ENCODE data around the gene CX3CL1.

DNA sequence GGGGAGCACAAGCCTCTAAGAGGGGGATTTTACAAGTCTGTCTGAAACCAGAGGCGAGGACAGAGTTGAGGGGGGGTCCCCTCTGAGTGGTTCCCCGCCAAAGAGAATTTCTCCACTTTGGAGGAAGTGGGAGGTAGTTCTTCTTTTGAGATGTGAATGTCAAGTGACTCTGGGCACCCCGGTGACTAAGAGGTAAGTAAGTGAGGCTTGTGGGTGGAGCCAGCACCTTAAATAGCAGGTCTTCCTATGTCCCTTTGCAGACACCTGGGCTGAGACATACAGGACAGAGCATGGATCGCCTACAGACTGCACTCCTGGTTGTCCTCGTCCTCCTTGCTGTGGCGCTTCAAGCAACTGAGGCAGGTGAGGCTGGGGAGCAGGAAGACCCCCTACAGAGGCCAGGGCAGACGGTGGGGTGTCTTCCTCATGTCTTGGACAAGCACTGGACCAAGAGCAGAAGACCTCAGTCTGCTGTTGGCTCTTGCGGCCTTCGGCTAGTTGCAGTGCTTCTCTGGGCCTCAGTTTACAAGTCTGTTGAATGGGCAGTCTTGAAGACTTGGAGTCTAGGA lies 13.7 kb upstream of the CX3CL1 start, which contains the start of gene CCL22:
- TF ChIP-seq, protein P1, sequence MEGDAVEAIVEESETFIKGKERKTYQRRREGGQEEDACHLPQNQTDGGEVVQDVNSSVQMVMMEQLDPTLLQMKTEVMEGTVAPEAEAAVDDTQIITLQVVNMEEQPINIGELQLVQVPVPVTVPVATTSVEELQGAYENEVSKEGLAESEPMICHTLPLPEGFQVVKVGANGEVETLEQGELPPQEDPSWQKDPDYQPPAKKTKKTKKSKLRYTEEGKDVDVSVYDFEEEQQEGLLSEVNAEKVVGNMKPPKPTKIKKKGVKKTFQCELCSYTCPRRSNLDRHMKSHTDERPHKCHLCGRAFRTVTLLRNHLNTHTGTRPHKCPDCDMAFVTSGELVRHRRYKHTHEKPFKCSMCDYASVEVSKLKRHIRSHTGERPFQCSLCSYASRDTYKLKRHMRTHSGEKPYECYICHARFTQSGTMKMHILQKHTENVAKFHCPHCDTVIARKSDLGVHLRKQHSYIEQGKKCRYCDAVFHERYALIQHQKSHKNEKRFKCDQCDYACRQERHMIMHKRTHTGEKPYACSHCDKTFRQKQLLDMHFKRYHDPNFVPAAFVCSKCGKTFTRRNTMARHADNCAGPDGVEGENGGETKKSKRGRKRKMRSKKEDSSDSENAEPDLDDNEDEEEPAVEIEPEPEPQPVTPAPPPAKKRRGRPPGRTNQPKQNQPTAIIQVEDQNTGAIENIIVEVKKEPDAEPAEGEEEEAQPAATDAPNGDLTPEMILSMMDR (conservative IDR thresholded peaks at IDR 0.05 in 1 of 2, IDR thresholded peaks at IDR 0.05 in 1 of 2; ENCODE audit: extremely low read depth in 1 of 2, insufficient read depth in 1 of 2, low read depth in 1 of 2, low read length in 2 of 2): no peak
- no peak for TF ChIP-seq EZH2 (IDR thresholded peaks at IDR 0.05; ENCODE audit: borderline replicate concordance, low read length)
